BJ (cell line): ENCODE results near the gene ZNF816. TPM values are rescaled to one million over a fixed set of nuclear protein-coding genes. Genes with fewer than 3 reads are reported as not detected.
"Not testable (repeated sequence)": the region's sequence is repeated elsewhere in the genome, so short reads cannot be mapped to it uniquely, and the experiment has no call there.

Experiments used
- CTCF ChIA-PET: fragments of 350-600 bp; formaldehyde crosslinking; extraction: SDS; loops from one replicate; lab custom pipeline; 2021; ENCODE audit warnings: antibody characterized with exemption, inconsistent platforms; lab: Yijun Ruan, JAX
- POLR2A ChIA-PET: fragments of 300-600 bp; sonication (Branson Sonifier 250); formaldehyde crosslinking; extraction: SDS; loops from one replicate; lab custom pipeline; 2021; ENCODE audit warnings: antibody characterized with exemption; lab: Charles Lee
- DNase-seq: peaks from one replicate; pipeline ENCODE4 v3.0.0-alpha.2; 2011; ENCODE audit warnings: low read depth
- H3K27me3 ChIP-seq: 2 replicates; pipeline ENCODE4 v1.6.0; 2011; ENCODE audit warnings: low read length; ENCODE audit not compliant: control insufficient read depth, insufficient read depth
- H3K36me3 ChIP-seq: 2 replicates; pipeline ENCODE4 v1.5.1; 2011; ENCODE audit warnings: low read length; ENCODE audit not compliant: control insufficient read depth, insufficient read depth
- H3K4me3 ChIP-seq: 2 replicates; pipeline ENCODE4 v1.5.1; 2011; ENCODE audit warnings: low read depth, mild to moderate bottlenecking, control low read depth, low read length
- CTCF ChIP-seq: IDR thresholded peaks from 2 replicates; pipeline ENCODE4 v1.5.1; 2011; ENCODE audit warnings: low read depth, mild to moderate bottlenecking, control low read depth, inconsistent platforms, low read length, moderate library complexity; ENCODE audit not compliant: insufficient read depth
- polyA plus RNA-seq: library from polyadenylated mRNA; depleted of rRNA; stranded (reverse); fragments of >200 nt; gene quantifications from 2 replicates; pipeline ENCODE4 v1.2.3, GENCODE V29; 2011; rRNA removed

Gene ZNF816
- polyA plus RNA-seq, 1 experiment, result 1.9 TPM

GRCh38 chr19:52922841-52923777 is 39.6 kb downstream of the ZNF816 start, which contains the start of gene ZNF888:
ZNF888 (minus strand) TSS chr19:52923428; CDS start chr19:52917873, 5,555 bp downstream.
- ChIA-PET CTCF (interaction anchor here (1.0 kb wide), 1 partner anchor 272 kb away, joined by 3 read pairs; no protein-coding TSS in a partner anchor), POLR2A (no interaction called here)
- no peaks in the 10 kb centered on the region; the same call in 1 of the 2 replicates for H3K36me3 ChIP-seq
- peak within 1 kb of the TSS; percentile 60 for H3K4me3 ChIP-seq
- peak; percentile 19 for DNase-seq
- H3K27me3 ChIP-seq, result no peaks in the 10 kb centered on the region
- no peak for TF ChIP-seq CTCF

GRCh38 chr19:52917531-52917930 is 45.1 kb downstream of the ZNF816 start:
- Histone ChIP-seq H3K27me3 (no peaks in the 10 kb centered on the region), H3K4me3 (no peak overlapping the region), H3K36me3 (no peaks in the 10 kb centered on the region)
- POLR2A ChIA-PET, result no interaction called here
- CTCF ChIA-PET, result no interaction called here
- DNase-seq, result no peak
- TF ChIP-seq CTCF, result no peak

- TF ChIP-seq CTCF, result no peak
- ChIA-PET POLR2A (no interaction called here), CTCF (no interaction called here)
- Histone ChIP-seq H3K36me3 (peaks cover 2% of the 10 kb centered on the region; the same call in 1 of the 2 replicates), H3K27me3 (no peaks in the 10 kb centered on the region), H3K4me3 (no peak overlapping the region)
- DNase-seq, result no peak
Observed at GRCh38 chr19:52910648-52911047, 52.0 kb downstream of the ZNF816 start.

- CTCF ChIA-PET, H3K4me3 ChIP-seq, DNase-seq, POLR2A ChIA-PET, H3K36me3 ChIP-seq, H3K27me3 ChIP-seq: not testable (repeated sequence)
Observed at GRCh38 chr19:52904052-52904780, 58.5 kb downstream of the ZNF816 start.

- CTCF ChIA-PET, result interaction anchor here (1.1 kb wide), 1 partner anchor 86 kb away, joined by 3 read pairs; no protein-coding TSS in a partner anchor
- no peak for TF ChIP-seq CTCF
- POLR2A ChIA-PET, result no interaction called here
- peaks cover 2% of the 10 kb centered on the region; the same call in 1 of the 2 replicates for H3K36me3 ChIP-seq
- H3K4me3 ChIP-seq, result no peak overlapping the region
- DNase-seq, result no peak
- H3K27me3 ChIP-seq, result no peaks in the 10 kb centered on the region
Observed at GRCh38 chr19:52901842-52902241, 60.8 kb downstream of the ZNF816 start.

Other genes with a start within 250 kb of the ZNF816 start
- gene ZNF611, start 227.8 kb downstream of the ZNF816 start, polyA plus RNA-seq, result 2.4 and 3.8 TPM in 2 replicates
- gene ZNF600, start 176.1 kb downstream of the ZNF816 start, polyA plus RNA-seq, result 3.0 and 3.6 TPM in 2 replicates
- 6.4 and 11.7 TPM in 2 replicates for gene ZNF28, start 141.2 kb downstream of the ZNF816 start, polyA plus RNA-seq
- 11.1 and 13.8 TPM in 2 replicates for gene ZNF468, start 105.3 kb downstream of the ZNF816 start, polyA plus RNA-seq
- gene ZNF320, start 65.2 kb downstream of the ZNF816 start, polyA plus RNA-seq, result 7.9 and 8.4 TPM in 2 replicates
- 1.1 and 1.9 TPM in 2 replicates for gene ZNF888, start 39.5 kb downstream of the ZNF816 start, polyA plus RNA-seq
- gene ERVV-1, start 51.0 kb upstream of the ZNF816 start, polyA plus RNA-seq, result not detected in 2 replicates
- not detected in 2 replicates for gene ERVV-2, start 81.9 kb upstream of the ZNF816 start, polyA plus RNA-seq
- 9.0 and 11.5 TPM in 2 replicates for gene ZNF160, start 140.5 kb upstream of the ZNF816 start, polyA plus RNA-seq
- 4.6 and 6.3 TPM in 2 replicates for gene ZNF415, start 170.0 kb upstream of the ZNF816 start, polyA plus RNA-seq
- 2.0 and 4.2 TPM in 2 replicates for gene ZNF347, start 196.2 kb upstream of the ZNF816 start, polyA plus RNA-seq
- gene ZNF665, start 230.5 kb upstream of the ZNF816 start, polyA plus RNA-seq, result 3.0 and 3.5 TPM in 2 replicates